Measurements from ENCODE around the gene IDH3B. TPM values are rescaled to one million over a fixed set of nuclear protein-coding genes. Genes with fewer than 3 reads are reported as not detected.

IDH3B gene
- total RNA-seq, 1 donor from 2014 or later = 65.5 TPM

GRCh38 chr20:2640899-2641298 is 23.1 kb downstream of the IDH3B start:
- Histone ChIP-seq H3K9me3 (no peaks in the 10 kb centered on the region), H3K27ac (no peak overlapping the region), H3K36me3 (no peaks in the 10 kb centered on the region), H3K27me3 (no peaks in the 10 kb centered on the region), H3K4me1 (no peaks in the 10 kb centered on the region), H3K4me3 (no peak overlapping the region)
- DNase-seq (no peak), ATAC-seq (no peak)
- intact Hi-C loops (cut with DNase I) = loop anchor here (10.0 kb wide), 1 partner anchor 126 kb away; no protein-coding TSS in a partner anchor
- TF ChIP-seq, protein P1, sequence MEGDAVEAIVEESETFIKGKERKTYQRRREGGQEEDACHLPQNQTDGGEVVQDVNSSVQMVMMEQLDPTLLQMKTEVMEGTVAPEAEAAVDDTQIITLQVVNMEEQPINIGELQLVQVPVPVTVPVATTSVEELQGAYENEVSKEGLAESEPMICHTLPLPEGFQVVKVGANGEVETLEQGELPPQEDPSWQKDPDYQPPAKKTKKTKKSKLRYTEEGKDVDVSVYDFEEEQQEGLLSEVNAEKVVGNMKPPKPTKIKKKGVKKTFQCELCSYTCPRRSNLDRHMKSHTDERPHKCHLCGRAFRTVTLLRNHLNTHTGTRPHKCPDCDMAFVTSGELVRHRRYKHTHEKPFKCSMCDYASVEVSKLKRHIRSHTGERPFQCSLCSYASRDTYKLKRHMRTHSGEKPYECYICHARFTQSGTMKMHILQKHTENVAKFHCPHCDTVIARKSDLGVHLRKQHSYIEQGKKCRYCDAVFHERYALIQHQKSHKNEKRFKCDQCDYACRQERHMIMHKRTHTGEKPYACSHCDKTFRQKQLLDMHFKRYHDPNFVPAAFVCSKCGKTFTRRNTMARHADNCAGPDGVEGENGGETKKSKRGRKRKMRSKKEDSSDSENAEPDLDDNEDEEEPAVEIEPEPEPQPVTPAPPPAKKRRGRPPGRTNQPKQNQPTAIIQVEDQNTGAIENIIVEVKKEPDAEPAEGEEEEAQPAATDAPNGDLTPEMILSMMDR (IDR thresholded peaks at IDR 0.05) = no peak

- no peaks in the 10 kb centered on the region for H3K36me3 ChIP-seq
- no peak overlapping the region for H3K4me3 ChIP-seq
- H3K27ac ChIP-seq = no peak overlapping the region
- no peaks in the 10 kb centered on the region for H3K27me3 ChIP-seq
- intact Hi-C loops (cut with DNase I) = loop anchor here (10.0 kb wide), 1 partner anchor 125 kb away; no protein-coding TSS in a partner anchor
- ATAC-seq (no peak), DNase-seq (no peak)
- no peaks in the 10 kb centered on the region for H3K4me1 ChIP-seq
- no peaks in the 10 kb centered on the region for H3K9me3 ChIP-seq
- TF ChIP-seq, protein P1 (IDR thresholded peaks at IDR 0.05) = no peak
These were observed 23.8 kb downstream of the IDH3B start for GRCh38 chr20:2640260-2640659.

GRCh38 chr20:2637246-2637645 is 26.8 kb downstream of the IDH3B start:
- TF ChIP-seq, protein P1 (IDR thresholded peaks at IDR 0.05) = no peak
- Histone ChIP-seq H3K27me3 (no peaks in the 10 kb centered on the region), H3K4me3 (no peak overlapping the region), H3K9me3 (no peaks in the 10 kb centered on the region), H3K27ac (no peak overlapping the region), H3K36me3 (no peaks in the 10 kb centered on the region), H3K4me1 (no peaks in the 10 kb centered on the region)
- intact Hi-C loops (cut with DNase I) = no loop called here
- ATAC-seq (no peak), DNase-seq (no peak)

DNA sequence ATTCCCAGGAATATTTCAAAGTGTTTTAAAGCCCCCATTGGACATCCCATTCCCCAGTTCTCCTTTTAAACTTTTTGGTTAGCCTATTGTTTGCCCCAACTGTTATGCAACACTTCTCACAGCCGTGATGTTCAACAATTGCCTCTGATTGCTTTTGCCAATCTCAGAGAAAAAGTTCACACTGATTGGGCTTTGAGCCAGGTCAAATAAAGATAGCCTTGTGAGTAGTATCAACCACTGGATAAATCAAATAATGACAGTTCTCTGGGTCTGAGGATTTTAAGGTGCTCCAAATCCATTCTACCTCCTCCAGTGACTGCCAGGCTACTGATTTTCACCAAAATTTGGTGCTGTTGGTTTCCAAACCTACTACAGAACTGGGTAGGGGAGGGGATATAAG is 30.6 kb downstream of the IDH3B start:
- Histone ChIP-seq H3K4me1 (no peaks in the 10 kb centered on the region), H3K27me3 (no peaks in the 10 kb centered on the region), H3K9me3 (no peaks in the 10 kb centered on the region), H3K4me3 (no peak overlapping the region), H3K27ac (no peak overlapping the region), H3K36me3 (no peaks in the 10 kb centered on the region)
- no peak for DNase-seq
- TF ChIP-seq, protein P1 (IDR thresholded peaks at IDR 0.05) = no peak
- ATAC-seq = no peak
- intact Hi-C loops (cut with DNase I) = no loop called here

DNA sequence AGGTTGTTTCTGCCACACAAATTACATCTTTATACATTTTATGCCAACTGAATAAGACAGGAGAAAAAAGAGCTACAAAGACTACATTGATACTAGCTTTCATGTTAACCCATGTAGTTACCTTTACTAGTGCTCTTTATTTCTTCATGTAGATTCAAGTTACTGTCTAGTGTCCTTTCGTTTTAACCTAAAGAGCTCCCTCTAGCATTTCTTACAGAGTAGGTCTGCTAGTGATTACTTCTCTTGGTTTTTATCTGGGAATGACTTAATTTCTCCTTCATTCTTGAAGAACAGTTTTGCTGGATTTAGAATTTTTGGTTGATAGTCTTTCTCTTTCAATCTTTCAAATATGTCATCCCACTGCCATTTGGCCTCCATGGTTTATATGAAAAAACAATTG is 32.8 kb downstream of the IDH3B start:
- Histone ChIP-seq H3K36me3 (no peaks in the 10 kb centered on the region), H3K9me3 (no peaks in the 10 kb centered on the region), H3K4me3 (no peak overlapping the region), H3K27me3 (no peaks in the 10 kb centered on the region), H3K4me1 (no peaks in the 10 kb centered on the region), H3K27ac (no peak overlapping the region)
- TF ChIP-seq, protein P1 (IDR thresholded peaks at IDR 0.05) = no peak
- DNase-seq = no peak
- no peak for ATAC-seq
- intact Hi-C loops (cut with DNase I) = no loop called here
